Measurements from ENCODE around the gene FCHSD2.

The FCHSD2 gene

DNA sequence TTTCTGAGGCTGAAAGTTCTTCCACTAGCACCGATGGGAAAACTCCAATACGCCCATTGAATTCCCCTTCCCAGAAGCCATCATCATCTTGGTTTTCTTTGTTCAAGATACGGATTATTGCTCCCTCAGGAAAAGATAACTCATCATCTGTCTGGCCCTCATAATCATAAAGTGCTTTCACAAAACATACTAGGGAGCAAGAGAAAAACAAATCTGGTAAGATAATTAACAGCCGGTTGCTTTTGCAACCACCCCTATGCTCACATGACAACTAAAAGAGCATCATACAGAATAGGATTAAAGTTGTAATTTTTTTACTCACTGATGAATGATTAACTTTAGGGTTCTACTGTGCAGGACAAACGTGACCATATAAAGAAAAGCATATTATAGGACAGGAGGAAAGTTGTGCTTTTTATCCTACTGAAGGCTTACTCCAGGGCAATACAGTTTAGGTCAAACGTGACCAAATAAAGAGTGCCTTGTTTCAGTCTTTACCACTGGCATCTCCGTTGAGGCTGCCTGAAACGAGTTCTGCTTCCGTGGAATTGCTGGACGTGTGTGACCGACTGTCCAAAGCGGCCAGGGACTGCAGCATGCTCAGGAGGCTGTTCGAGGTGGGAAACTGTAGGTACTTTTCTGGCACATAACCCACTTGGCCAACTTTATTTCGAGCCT, 299.3 kb downstream of the FCHSD2 start:
- H3K4me3 ChIP-seq (ENCODE audit: low read depth, low read length) = no peak overlapping the region
- TF ChIP-seq, protein P1, sequence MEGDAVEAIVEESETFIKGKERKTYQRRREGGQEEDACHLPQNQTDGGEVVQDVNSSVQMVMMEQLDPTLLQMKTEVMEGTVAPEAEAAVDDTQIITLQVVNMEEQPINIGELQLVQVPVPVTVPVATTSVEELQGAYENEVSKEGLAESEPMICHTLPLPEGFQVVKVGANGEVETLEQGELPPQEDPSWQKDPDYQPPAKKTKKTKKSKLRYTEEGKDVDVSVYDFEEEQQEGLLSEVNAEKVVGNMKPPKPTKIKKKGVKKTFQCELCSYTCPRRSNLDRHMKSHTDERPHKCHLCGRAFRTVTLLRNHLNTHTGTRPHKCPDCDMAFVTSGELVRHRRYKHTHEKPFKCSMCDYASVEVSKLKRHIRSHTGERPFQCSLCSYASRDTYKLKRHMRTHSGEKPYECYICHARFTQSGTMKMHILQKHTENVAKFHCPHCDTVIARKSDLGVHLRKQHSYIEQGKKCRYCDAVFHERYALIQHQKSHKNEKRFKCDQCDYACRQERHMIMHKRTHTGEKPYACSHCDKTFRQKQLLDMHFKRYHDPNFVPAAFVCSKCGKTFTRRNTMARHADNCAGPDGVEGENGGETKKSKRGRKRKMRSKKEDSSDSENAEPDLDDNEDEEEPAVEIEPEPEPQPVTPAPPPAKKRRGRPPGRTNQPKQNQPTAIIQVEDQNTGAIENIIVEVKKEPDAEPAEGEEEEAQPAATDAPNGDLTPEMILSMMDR (IDR thresholded peaks at IDR 0.05; ENCODE audit: borderline replicate concordance, insufficient read depth, low read depth, low read length) = no peak

DNA sequence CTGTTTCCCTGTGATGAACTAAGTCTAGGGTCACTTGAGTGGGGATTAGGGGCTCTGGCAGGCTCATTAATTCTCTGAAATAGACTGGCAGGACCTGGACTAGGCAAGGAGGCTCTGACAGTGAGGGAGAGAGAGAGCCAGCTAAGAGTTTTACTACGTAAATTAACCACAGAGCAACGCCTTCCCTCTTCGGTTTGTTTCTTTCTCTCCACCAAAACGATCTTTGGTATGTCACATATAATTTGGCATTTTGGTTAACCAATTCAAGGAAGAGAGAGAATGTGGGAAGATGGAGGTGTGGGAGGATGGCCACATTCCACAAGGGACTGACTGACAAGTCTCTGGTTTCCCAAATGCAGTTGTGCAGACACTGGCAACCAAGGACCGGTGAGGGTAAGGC, 300.0 kb downstream of the FCHSD2 start:
- TF ChIP-seq, protein P1 (IDR thresholded peaks at IDR 0.05; ENCODE audit: borderline replicate concordance, insufficient read depth, low read depth, low read length) = no peak
- no peak overlapping the region for H3K4me3 ChIP-seq (ENCODE audit: low read depth, low read length)

DNA sequence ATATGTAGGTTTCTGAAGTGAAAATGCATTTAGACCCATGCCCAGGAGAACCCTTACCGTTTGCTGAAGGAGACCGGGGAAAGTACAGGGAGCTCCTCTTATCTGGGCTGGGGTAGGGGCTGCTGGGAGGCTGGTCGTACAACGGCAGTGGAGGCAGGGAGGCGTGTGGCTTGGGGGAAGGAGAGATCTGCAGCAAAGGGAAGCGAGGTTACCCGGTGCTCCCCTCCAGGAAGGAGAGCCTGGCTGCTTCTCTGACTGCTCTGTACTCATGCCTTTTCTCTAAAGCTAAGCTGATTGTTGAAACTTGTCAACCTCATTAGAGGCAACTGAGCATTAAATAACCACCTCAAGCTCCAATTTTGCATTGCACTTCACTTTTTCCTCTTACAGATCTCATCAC, 300.7 kb downstream of the FCHSD2 start:
- no peak overlapping the region for H3K4me3 ChIP-seq (ENCODE audit: low read depth, low read length)
- TF ChIP-seq, protein P1 (IDR thresholded peaks at IDR 0.05; ENCODE audit: borderline replicate concordance, insufficient read depth, low read depth, low read length) = no peak

DNA sequence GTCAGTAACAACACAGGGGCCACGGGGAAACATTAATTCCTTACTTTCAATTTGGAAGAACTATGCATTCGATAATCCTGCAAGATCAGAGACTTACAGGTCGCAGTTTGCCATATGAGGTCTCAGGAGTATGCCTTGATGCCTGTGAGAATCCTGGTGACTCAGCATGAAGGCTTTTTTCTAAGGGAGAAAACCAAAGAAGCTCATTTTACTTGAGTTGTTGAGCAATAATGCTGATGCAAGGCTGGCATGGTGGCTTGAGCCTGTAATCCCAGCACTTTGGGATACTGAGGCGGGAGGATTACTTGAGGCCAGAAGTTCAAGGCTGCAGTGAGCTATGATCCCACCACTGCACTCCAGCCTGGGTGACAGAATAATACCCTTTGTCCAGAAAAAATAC, 301.3 kb downstream of the FCHSD2 start:
- no peak overlapping the region for H3K4me3 ChIP-seq (ENCODE audit: low read depth, low read length)
- TF ChIP-seq, protein P1 (IDR thresholded peaks at IDR 0.05; ENCODE audit: borderline replicate concordance, insufficient read depth, low read depth, low read length) = no peak

DNA sequence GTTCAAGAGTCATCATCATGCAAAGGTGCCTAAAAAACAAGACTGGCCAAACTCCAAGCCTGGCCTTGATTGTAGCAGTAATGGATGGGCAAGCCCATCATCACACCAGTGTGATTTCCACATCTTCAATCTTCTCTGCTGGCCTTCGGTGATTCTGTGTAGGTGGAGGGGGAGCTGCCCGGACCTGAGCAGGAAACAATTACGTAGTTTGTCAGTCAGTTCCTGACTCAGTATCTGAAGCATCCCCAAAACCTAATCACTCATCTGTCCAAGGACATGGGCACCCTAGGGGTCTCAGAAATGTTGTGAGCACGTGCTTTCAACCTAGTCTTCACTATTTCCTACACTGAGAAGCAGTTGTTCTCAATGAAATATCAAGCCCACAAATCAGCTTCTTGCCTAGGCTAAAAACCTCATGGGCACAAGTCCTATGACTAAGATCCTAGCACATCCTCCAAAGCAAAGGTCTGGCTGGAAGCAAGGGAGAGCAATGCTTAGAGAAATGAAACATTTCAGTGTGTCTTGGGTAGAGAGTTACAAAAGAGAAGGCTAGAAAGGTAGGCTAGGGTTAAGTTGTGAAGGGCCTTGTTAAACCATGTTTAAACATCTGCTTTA, 303.3 kb downstream of the FCHSD2 start:
- no peak overlapping the region for H3K4me3 ChIP-seq (ENCODE audit: low read depth, low read length)
- TF ChIP-seq, protein P1 (IDR thresholded peaks at IDR 0.05; ENCODE audit: borderline replicate concordance, insufficient read depth, low read depth, low read length) = no peak

DNA sequence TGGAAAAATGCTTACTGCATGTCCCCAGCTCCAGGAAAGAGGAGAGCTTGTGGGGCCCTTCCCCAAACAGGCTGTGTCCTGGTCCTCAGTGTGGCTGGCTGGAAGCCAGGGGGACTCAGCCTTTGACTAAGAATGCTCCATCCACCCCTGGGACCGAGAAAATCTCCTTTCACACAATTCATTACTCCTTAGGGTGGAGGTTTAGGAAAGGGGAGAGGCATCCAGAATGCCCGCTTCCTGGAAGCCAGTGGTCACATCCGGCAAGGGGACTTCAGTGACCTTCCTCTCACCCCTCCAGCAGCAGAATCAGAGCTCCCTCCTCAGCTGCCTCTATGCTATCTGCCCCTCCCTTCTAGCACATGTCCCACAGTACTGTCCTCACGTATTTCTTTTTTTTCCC, 306.0 kb downstream of the FCHSD2 start:
- TF ChIP-seq, protein P1 (IDR thresholded peaks at IDR 0.05; ENCODE audit: borderline replicate concordance, insufficient read depth, low read depth, low read length) = no peak
- no peak overlapping the region for H3K4me3 ChIP-seq (ENCODE audit: low read depth, low read length)

DNA sequence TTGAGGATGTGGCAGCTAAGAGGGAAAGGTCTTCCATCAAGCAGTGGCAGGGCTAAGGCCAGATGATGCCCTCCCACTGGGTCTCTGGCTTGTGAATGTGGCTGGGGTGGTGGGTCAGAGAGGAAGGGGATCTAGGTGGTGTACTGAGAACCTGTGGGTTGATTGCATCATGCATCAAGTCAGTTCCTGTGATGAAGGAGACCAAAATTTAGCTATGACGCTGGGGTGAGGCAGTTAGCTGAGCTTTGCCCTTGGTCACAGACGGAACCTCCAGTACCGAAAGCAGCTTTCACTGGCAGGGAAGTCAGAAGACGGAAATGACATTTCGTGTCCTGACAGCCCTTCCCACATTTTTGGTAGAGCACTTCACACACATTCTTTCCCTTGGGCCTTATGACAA, 307.2 kb downstream of the FCHSD2 start:
- H3K4me3 ChIP-seq (ENCODE audit: low read depth, low read length) = no peak overlapping the region
- TF ChIP-seq, protein P1 (IDR thresholded peaks at IDR 0.05; ENCODE audit: borderline replicate concordance, insufficient read depth, low read depth, low read length) = no peak
